ENCODE results near the gene FUCA1. TPM values are rescaled to one million over a fixed set of nuclear protein-coding genes. Genes with fewer than 3 reads are reported as not detected.

The FUCA1 gene
- total RNA-seq, 1 experiment from 2014 or later, result 20.7 TPM

DNA sequence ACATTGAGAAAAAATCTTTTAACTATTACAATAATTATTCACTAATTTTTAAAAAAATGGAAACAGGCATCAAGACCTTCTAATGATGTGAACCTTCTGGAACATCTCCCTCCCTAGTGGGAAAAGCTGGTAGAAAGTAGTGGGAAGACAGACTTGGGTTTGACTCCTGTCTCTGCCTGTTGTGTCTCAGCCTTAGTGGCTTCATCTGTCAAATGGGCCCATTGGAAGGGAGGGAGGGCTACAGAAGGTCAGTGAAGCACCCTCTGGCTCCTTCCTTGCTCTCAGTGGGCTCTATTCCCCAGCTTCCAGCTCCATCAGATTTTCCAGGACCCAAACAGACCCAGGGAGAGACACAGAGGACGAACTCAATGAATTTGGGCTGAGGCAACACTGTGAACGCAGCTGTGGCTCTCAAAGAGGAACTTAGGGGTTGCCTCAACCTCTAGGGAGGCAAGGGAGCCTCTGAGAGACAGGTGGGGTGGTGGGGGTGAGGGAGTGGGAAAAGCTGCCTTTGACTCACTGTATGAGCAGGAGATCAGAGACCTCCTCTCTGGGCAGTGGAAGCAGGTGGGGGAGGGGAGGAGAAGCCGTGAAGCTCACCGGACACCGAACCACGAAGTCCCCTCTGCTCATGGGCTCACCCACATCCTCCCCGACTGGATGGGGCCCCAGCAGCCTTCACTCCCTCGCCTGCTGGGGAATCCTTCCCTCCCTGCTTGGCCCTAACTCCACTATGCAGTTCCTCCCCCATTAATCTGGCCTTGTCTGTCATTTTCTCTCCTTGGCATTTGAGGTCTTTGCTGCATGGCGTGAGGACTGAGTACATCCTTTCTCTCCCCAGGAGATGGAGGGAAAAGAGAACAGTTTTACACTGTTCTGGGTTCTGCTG, 40.6 kb upstream of the FUCA1 start:
- Histone ChIP-seq H3K4me1 (ENCODE audit: control insufficient read depth in 1 of 2, insufficient read depth in 2 of 2, low read length in 2 of 2) (peaks cover 3 to 11% of the 10 kb centered on the region in 2 experiments; a peak in 3 of 4 replicates), H3K9me2 (ENCODE audit: insufficient read depth) (no peaks in the 10 kb centered on the region), H3K9me3 (ENCODE audit: control insufficient read depth in 1 of 2, insufficient read depth in 1 of 2, low read depth in 1 of 2, low read length in 2 of 2) (no peaks in the 10 kb centered on the region), H3K4me2 (ENCODE audit: low read length) (no peak overlapping the region), H3K27me3 (ENCODE audit: insufficient read depth, low read length) (no peaks in the 10 kb centered on the region), H3K36me3 (ENCODE audit: control insufficient read depth in 1 of 2, insufficient read depth in 2 of 2, low read length in 2 of 2) (no peaks in the 10 kb centered on the region), H4K20me1 (ENCODE audit: insufficient read depth) (no peaks in the 10 kb centered on the region), H3K27ac (ENCODE audit: low read depth, low read length) (no peak overlapping the region), H3K9ac (ENCODE audit: low read length) (no peak overlapping the region), H3K79me2 (ENCODE audit: insufficient read depth, low read length) (no peaks in the 10 kb centered on the region), H2AFZ (ENCODE audit: low read depth, low read length, poor library complexity, severe bottlenecking) (no peak overlapping the region), H3K4me3 (replicated peaks in 1 of 2; ENCODE audit: low read depth in 1 of 2, low read length in 2 of 2) (no peak overlapping the region)
- intact Hi-C loops (cut with micrococcal nuclease), result no loop called here
- DNase-seq (ENCODE audit: low read depth, low spot score) (no peak), ATAC-seq (no peak)
- TF ChIP-seq SRF (IDR thresholded peaks at IDR 0.05; ENCODE audit: low read depth) (no peak), POLR2A (IDR thresholded peaks at IDR 0.05; ENCODE audit: borderline replicate concordance, extremely low read depth, insufficient read depth, insufficient read length) (no peak), EZH2phosphoT487 (IDR thresholded peaks at IDR 0.05; ENCODE audit: borderline replicate concordance) (no peak), ZNF274 (IDR thresholded peaks at IDR 0.05; ENCODE audit: low read depth, low read length) (no peak)
- POLR2A ChIA-PET, result no interaction called here
- BruUV-seq (replicated peaks), result no TSS peak
- CTCF ChIA-PET, result interaction anchor here (0.9 kb wide), 1 partner anchor 8 kb away, joined by 3 read pairs; no protein-coding TSS in a partner anchor
- RAD21 ChIA-PET (ENCODE audit: low non-redundant PET in 1 of 2, low total read pairs in 2 of 2, uncharacterized antibody in 2 of 2, unreplicated experiment in 2 of 2), result no interaction called here

DNA sequence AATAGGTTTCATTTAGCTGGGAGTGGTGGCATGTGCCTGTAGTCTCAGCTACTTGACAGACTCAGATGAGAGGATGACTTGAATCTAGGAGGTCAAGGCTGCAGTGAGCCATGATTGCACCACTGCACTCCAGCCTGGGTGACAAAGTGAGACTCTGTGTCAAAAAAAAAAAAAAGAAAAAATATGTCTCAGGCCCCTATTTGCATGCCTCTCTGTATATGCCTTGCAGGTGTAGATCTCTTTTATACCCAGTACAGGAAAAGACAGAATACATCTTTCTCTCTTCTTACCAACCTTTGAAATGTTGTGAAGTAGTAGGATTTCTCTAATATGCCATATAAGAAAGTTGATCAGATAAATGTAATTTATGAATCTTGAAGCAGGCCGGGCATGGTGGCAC, 38.6 kb upstream of the FUCA1 start:
- ATAC-seq (no peak), DNase-seq (ENCODE audit: low read depth, low spot score) (no peak)
- Histone ChIP-seq H4K20me1 (ENCODE audit: insufficient read depth) (no peaks in the 10 kb centered on the region), H3K27ac (ENCODE audit: low read depth, low read length) (no peak overlapping the region), H2AFZ (ENCODE audit: low read depth, low read length, poor library complexity, severe bottlenecking) (no peak overlapping the region), H3K9me3 (ENCODE audit: control insufficient read depth in 1 of 2, insufficient read depth in 1 of 2, low read depth in 1 of 2, low read length in 2 of 2) (no peaks in the 10 kb centered on the region), H3K4me3 (replicated peaks in 1 of 2; ENCODE audit: low read depth in 1 of 2, low read length in 2 of 2) (no peak overlapping the region), H3K79me2 (ENCODE audit: insufficient read depth, low read length) (no peaks in the 10 kb centered on the region), H3K9me2 (ENCODE audit: insufficient read depth) (no peaks in the 10 kb centered on the region), H3K36me3 (ENCODE audit: control insufficient read depth in 1 of 2, insufficient read depth in 2 of 2, low read length in 2 of 2) (no peaks in the 10 kb centered on the region), H3K4me1 (ENCODE audit: control insufficient read depth in 1 of 2, insufficient read depth in 2 of 2, low read length in 2 of 2) (peaks cover 3 to 8% of the 10 kb centered on the region in 2 experiments; a peak in 3 of 4 replicates), H3K9ac (ENCODE audit: low read length) (no peak overlapping the region), H3K27me3 (ENCODE audit: insufficient read depth, low read length) (no peaks in the 10 kb centered on the region), H3K4me2 (ENCODE audit: low read length) (no peak overlapping the region)
- ChIA-PET CTCF (no interaction called here), POLR2A (no interaction called here), RAD21 (ENCODE audit: low non-redundant PET in 1 of 2, low total read pairs in 2 of 2, uncharacterized antibody in 2 of 2, unreplicated experiment in 2 of 2) (no interaction called here)
- intact Hi-C loops (cut with micrococcal nuclease), result no loop called here
- no TSS peak for BruUV-seq (replicated peaks)
- TF ChIP-seq CEBPB (IDR thresholded peaks at IDR 0.05; ENCODE audit: low read depth) (no peak), ZFX (IDR thresholded peaks at IDR 0.05) (no peak), EZH2 (IDR thresholded peaks at IDR 0.05) (no peak), SIN3A (IDR thresholded peaks at IDR 0.05; ENCODE audit: low read depth) (no peak), POLR2A (IDR thresholded peaks at IDR 0.05; ENCODE audit: borderline replicate concordance, extremely low read depth, insufficient read depth, insufficient read length) (no peak), ELF1 (IDR thresholded peaks at IDR 0.05; ENCODE audit: borderline replicate concordance, low read depth) (no peak), TCF7L2 (IDR thresholded peaks at IDR 0.05; ENCODE audit: borderline replicate concordance, extremely low read depth, insufficient read depth, insufficient read length) (no peak), EGR1 (IDR thresholded peaks at IDR 0.05; ENCODE audit: low read depth) (no peak), SRF (IDR thresholded peaks at IDR 0.05; ENCODE audit: low read depth) (no peak), CBX3 (IDR thresholded peaks at IDR 0.05; ENCODE audit: low read depth) (no peak), EZH2phosphoT487 (IDR thresholded peaks at IDR 0.05; ENCODE audit: borderline replicate concordance) (no peak), JUND (IDR thresholded peaks at IDR 0.05) (no peak)
- TF ChIP-seq, protein P1, sequence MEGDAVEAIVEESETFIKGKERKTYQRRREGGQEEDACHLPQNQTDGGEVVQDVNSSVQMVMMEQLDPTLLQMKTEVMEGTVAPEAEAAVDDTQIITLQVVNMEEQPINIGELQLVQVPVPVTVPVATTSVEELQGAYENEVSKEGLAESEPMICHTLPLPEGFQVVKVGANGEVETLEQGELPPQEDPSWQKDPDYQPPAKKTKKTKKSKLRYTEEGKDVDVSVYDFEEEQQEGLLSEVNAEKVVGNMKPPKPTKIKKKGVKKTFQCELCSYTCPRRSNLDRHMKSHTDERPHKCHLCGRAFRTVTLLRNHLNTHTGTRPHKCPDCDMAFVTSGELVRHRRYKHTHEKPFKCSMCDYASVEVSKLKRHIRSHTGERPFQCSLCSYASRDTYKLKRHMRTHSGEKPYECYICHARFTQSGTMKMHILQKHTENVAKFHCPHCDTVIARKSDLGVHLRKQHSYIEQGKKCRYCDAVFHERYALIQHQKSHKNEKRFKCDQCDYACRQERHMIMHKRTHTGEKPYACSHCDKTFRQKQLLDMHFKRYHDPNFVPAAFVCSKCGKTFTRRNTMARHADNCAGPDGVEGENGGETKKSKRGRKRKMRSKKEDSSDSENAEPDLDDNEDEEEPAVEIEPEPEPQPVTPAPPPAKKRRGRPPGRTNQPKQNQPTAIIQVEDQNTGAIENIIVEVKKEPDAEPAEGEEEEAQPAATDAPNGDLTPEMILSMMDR (IDR thresholded peaks at IDR 0.05 in 2 of 3, conservative IDR thresholded peaks at IDR 0.05 in 1 of 3; ENCODE audit: borderline replicate concordance in 1 of 3, insufficient read depth in 1 of 3, low read depth in 2 of 3, low read length in 2 of 3), result no peak
- TF ChIP-seq, protein P2, sequence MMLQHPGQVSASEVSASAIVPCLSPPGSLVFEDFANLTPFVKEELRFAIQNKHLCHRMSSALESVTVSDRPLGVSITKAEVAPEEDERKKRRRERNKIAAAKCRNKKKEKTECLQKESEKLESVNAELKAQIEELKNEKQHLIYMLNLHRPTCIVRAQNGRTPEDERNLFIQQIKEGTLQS (IDR thresholded peaks at IDR 0.05), result no peak
- TF ChIP-seq, protein P3, sequence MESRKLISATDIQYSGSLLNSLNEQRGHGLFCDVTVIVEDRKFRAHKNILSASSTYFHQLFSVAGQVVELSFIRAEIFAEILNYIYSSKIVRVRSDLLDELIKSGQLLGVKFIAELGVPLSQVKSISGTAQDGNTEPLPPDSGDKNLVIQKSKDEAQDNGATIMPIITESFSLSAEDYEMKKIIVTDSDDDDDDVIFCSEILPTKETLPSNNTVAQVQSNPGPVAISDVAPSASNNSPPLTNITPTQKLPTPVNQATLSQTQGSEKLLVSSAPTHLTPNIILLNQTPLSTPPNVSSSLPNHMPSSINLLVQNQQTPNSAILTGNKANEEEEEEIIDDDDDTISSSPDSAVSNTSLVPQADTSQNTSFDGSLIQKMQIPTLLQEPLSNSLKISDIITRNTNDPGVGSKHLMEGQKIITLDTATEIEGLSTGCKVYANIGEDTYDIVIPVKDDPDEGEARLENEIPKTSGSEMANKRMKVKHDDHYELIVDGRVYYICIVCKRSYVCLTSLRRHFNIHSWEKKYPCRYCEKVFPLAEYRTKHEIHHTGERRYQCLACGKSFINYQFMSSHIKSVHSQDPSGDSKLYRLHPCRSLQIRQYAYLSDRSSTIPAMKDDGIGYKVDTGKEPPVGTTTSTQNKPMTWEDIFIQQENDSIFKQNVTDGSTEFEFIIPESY (IDR thresholded peaks at IDR 0.05; ENCODE audit: extremely low read depth, insufficient replicate concordance, low read length), result no peak

Measured in HCT116 (cell line).